Endodermal cell (in vitro differentiated cells): ENCODE data around the gene C3orf70. TPM values are rescaled to one million over a fixed set of nuclear protein-coding genes. Genes with fewer than 3 reads are reported as not detected.

Experiments
- DNase-seq: peaks from one replicate; pipeline ENCODE4 v3.0.0-alpha.2; 2017
- H3K27ac ChIP-seq: 2 replicates; pipeline ENCODE4 v1.5.1; 2013; ENCODE audit warnings: mild to moderate bottlenecking, low read depth, low read length, moderate library complexity
- H3K27me3 ChIP-seq: 2 replicates; pipeline ENCODE4 v1.6.1; 2013; ENCODE audit warnings: mild to moderate bottlenecking, low read length, moderate library complexity; ENCODE audit not compliant: insufficient read depth, control insufficient read depth, poor library complexity, severe bottlenecking
- H3K36me3 ChIP-seq: 2 replicates; pipeline ENCODE4 v1.7.0; 2013; ENCODE audit warnings: mild to moderate bottlenecking, low read length, moderate library complexity; ENCODE audit not compliant: control insufficient read depth, insufficient read depth
- H3K4me1 ChIP-seq: one replicate; pipeline ENCODE4 v1.7.0; 2013; ENCODE audit warnings: low read length; ENCODE audit not compliant: control insufficient read depth, insufficient read depth
- H3K4me3 ChIP-seq: 2 replicates; pipeline ENCODE4 v1.5.1; 2013; ENCODE audit warnings: mild to moderate bottlenecking, low read length, moderate library complexity
- H3K9ac ChIP-seq: 2 replicates; pipeline ENCODE4 v1.6.1; 2013; ENCODE audit warnings: mild to moderate bottlenecking, low read length, moderate library complexity; ENCODE audit not compliant: poor library complexity, severe bottlenecking; ENCODE audit errors: extremely low read depth
- H3K9me3 ChIP-seq: 2 replicates; pipeline ENCODE4 v1.6.1; 2013; ENCODE audit warnings: mild to moderate bottlenecking, low read length, moderate library complexity; ENCODE audit not compliant: control insufficient read depth
- H3K27ac Mint-ChIP-seq: 2 replicates; pipeline ENCODE4 v1.8.0; 2020; ENCODE audit warnings: mixed read lengths
- H3K27me3 Mint-ChIP-seq: 2 replicates; pipeline ENCODE4 v1.8.0; 2021; ENCODE audit warnings: mild to moderate bottlenecking, mixed read lengths; ENCODE audit not compliant: insufficient read depth
- H3K36me3 Mint-ChIP-seq: 2 replicates; pipeline ENCODE4 v1.8.0; 2020; ENCODE audit warnings: low read depth, mixed read lengths
- H3K4me1 Mint-ChIP-seq: 2 replicates; pipeline ENCODE4 v1.8.0; 2020; ENCODE audit warnings: mixed read lengths
- H3K4me3 Mint-ChIP-seq: 2 replicates; pipeline ENCODE4 v1.8.0; 2020; ENCODE audit warnings: mild to moderate bottlenecking, moderate library complexity, mixed read lengths
- H3K9me3 Mint-ChIP-seq: 2 replicates; pipeline ENCODE4 v1.8.0; 2020; ENCODE audit warnings: mild to moderate bottlenecking, mixed read lengths
- CTCF ChIP-seq: fragments of 200-600 bp; sonication (generic); conservative IDR thresholded peaks from 2 replicates; pipeline ENCODE4 v1.5.0; 2021; ENCODE audit warnings: antibody characterized with exemption, mild to moderate bottlenecking
- WGBS, 2 experiments: methylation state at CpG; one replicate each; pipeline versions ENCODE4 v1.1.5 to v1.1.7; 2013; ENCODE audit warnings: missing lambda C conversion rate in 2 of 2, mixed read lengths in 1 of 2; ENCODE audit not compliant: insufficient coverage in 1 of 2, insufficient read length in 1 of 2; 5-methylcytosine and 5-hydroxymethylcytosine counted together
- long read RNA-seq, 4 experiments: library from polyadenylated mRNA in 2 of 4; library from RNA in 1 of 4; library from capped mRNA in 1 of 4; stranded (forward) in 3 of 4; unstranded in 1 of 4; transcript quantifications; one replicate each; pipeline ENCODE4 v2.0.0, GENCODE V29; 2020 to 2021; ENCODE audit warnings: inconsistent platforms in 1 of 4
- polyA plus RNA-seq, 2 experiments: library from polyadenylated mRNA; stranded (reverse); fragments of 50-300 nt; gene quantifications; one replicate each; pipeline ENCODE4 v1.2.3, GENCODE V29; 2013
- total RNA-seq, 2 donors: library from RNA; stranded (reverse); fragmentation: NEBNext Ultra II Directional in 1 of 2; extraction: Animal tissue kit (Norgen Biotek cat#: 25700) in 1 of 2; gene quantifications; 2 replicates in 1 of 2; 3 replicates in 1 of 2; pipeline ENCODE4 v1.2.1, GENCODE V29; 2021

C3orf70 gene
- total RNA-seq, result 1 to 10 TPM in 1 of 2 donors, under 1 TPM in 1; 0.88 to 5.0 TPM
- polyA plus RNA-seq (2013, experiment 1 of 2), result 5.9 TPM
- 4.8 TPM for polyA plus RNA-seq (2013, experiment 2 of 2)
- long read RNA-seq, experiment 1, full-length matches to known transcripts, result 1 of 1 reads
- long read RNA-seq, experiment 1, partial matches to known transcripts, result 0 of 1 reads
- long read RNA-seq, experiment 1, other reads (novel, unspliced or antisense), result 0 of 1 reads
- long read RNA-seq, experiment 2, full-length matches to known transcripts, result 5 of 9 reads
- long read RNA-seq, experiment 2, partial matches to known transcripts, result 0 of 9 reads
- long read RNA-seq, experiment 2, other reads (novel, unspliced or antisense), result 4 of 9 reads
- long read RNA-seq, experiment 3, full-length matches to known transcripts, result 2 of 2 reads
- long read RNA-seq, experiment 3, partial matches to known transcripts, result 0 of 2 reads
- long read RNA-seq, experiment 3, other reads (novel, unspliced or antisense), result 0 of 2 reads
- long read RNA-seq, experiment 4, result 0 reads

GRCh38 chr3:185152410-185153170 lies at the start of gene C3orf70:
C3orf70 (minus strand) TSS chr3:185153060; CDS start chr3:185152823, 237 bp downstream.
- Mint-ChIP-seq H3K36me3 (no peaks in the 10 kb centered on the region), H3K27me3 (peaks cover 35% of the 10 kb centered on the region), H3K27ac (no peak within 1 kb of the TSS), H3K9me3 (no peaks in the 10 kb centered on the region), H3K4me3 (no peak within 1 kb of the TSS), H3K4me1 (no peaks in the 10 kb centered on the region)
- no peak for TF ChIP-seq CTCF
- peak within 1 kb of the TSS; percentile 75 for H3K4me3 ChIP-seq
- WGBS, 2 experiments, result 0 to 1% methylated on average over 43 to 113 of the region's 113 CpGs
- H3K9ac ChIP-seq, result no peak within 1 kb of the TSS
- peak; percentile 82 for DNase-seq
- no peaks in the 10 kb centered on the region for H3K36me3 ChIP-seq
- no peak within 1 kb of the TSS for H3K27ac ChIP-seq
- peaks cover 36% of the 10 kb centered on the region for H3K27me3 ChIP-seq
- no peaks in the 10 kb centered on the region for H3K9me3 ChIP-seq
- no peaks in the 10 kb centered on the region for H3K4me1 ChIP-seq

GRCh38 chr3:185200639-185201038 lies 47.8 kb upstream of the C3orf70 start:
- Histone ChIP-seq H3K36me3 (peaks cover 35% of the 10 kb centered on the region), H3K9me3 (peaks cover 2% of the 10 kb centered on the region), H3K27ac (no peak overlapping the region), H3K4me1 (no peaks in the 10 kb centered on the region), H3K9ac (no peak overlapping the region), H3K27me3 (no peaks in the 10 kb centered on the region), H3K4me3 (no peak overlapping the region)
- no peak for DNase-seq
- TF ChIP-seq CTCF, result no peak
- Mint-ChIP-seq H3K9me3 (peaks cover 10% of the 10 kb centered on the region), H3K4me3 (no peak overlapping the region), H3K27ac (no peak overlapping the region), H3K4me1 (no peaks in the 10 kb centered on the region), H3K36me3 (peaks cover 74% of the 10 kb centered on the region), H3K27me3 (no peaks in the 10 kb centered on the region)
- WGBS, 2 experiments, result 94 to 97% methylated on average over 2 to 5 of the region's 5 CpGs

- TF ChIP-seq CTCF, result peak; percentile 57
- Histone ChIP-seq H3K27me3 (no peaks in the 10 kb centered on the region), H3K36me3 (peaks cover 39% of the 10 kb centered on the region), H3K4me3 (no peak overlapping the region), H3K9ac (no peak overlapping the region), H3K4me1 (no peaks in the 10 kb centered on the region), H3K9me3 (peaks cover 12% of the 10 kb centered on the region), H3K27ac (no peak overlapping the region)
- Mint-ChIP-seq H3K27me3 (no peaks in the 10 kb centered on the region), H3K4me3 (no peak overlapping the region), H3K9me3 (peaks cover 20% of the 10 kb centered on the region), H3K36me3 (peaks cover 79% of the 10 kb centered on the region), H3K27ac (no peak overlapping the region), H3K4me1 (no peaks in the 10 kb centered on the region)
- WGBS, 2 experiments, result 90 to 93% methylated on average over 5 of the region's 5 CpGs
- DNase-seq, result no peak
Measured at GRCh38 chr3:185199671-185200070, 46.8 kb upstream of the C3orf70 start.
